H1 (cell line): ENCODE measurements around the gene COL8A2. TPM values are rescaled to one million over a fixed set of nuclear protein-coding genes. Genes with fewer than 3 reads are reported as not detected.

Experiments
- BACH1 ChIP-seq: IDR thresholded peaks from 2 replicates; pipeline ENCODE4 v1.6.1; 2012; ENCODE audit warnings: low read length, improper control_type of control experiment
- RAD21 ChIP-seq, 2 experiments: IDR thresholded peaks in 1 of 2; conservative IDR thresholded peaks in 1 of 2; 2 replicates each; pipeline ENCODE4 v1.6.1; 2011; ENCODE audit warnings: low read depth in 2 of 2, low read length in 2 of 2, improper control_type of control experiment in 1 of 2, inconsistent platforms in 1 of 2, mild to moderate bottlenecking in 1 of 2, moderate library complexity in 1 of 2
- SIN3A ChIP-seq, 2 experiments: IDR thresholded peaks in 1 of 2; conservative IDR thresholded peaks in 1 of 2; 2 replicates each; pipeline ENCODE4 v1.6.1; 2011 to 2012; ENCODE audit warnings: low read length in 2 of 2, improper control_type of control experiment in 1 of 2, low read depth in 1 of 2, mild to moderate bottlenecking in 1 of 2
- TEAD4 ChIP-seq: IDR thresholded peaks from 2 replicates; pipeline ENCODE4 v1.6.1; 2012; ENCODE audit warnings: low read depth, low read length, inconsistent platforms, mixed read lengths
- polyA plus RNA-seq, 7 experiments: library from polyadenylated mRNA; depleted of rRNA in 3 of 7; stranded (reverse) in 5 of 7; unstranded in 2 of 7; fragments of >200 nt in 5 of 7; fragments of 200-250 nt in 2 of 7; gene quantifications; 1 replicate in 5 of 7; 2 replicates in 1 of 7; 4 replicates in 1 of 7; pipeline versions ENCODE4 v1.2.1 to v1.2.3, GENCODE V29; 2011 to 2013; ENCODE audit warnings: missing spikeins in 2 of 7, mixed read lengths in 2 of 7
- total RNA-seq: library from RNA; stranded (reverse); fragmentation: NEBNext Ultra II Directional; extraction: Animal tissue kit (Norgen Biotek cat#: 25700); gene quantifications from 2 replicates; pipeline ENCODE4 v1.2.1, GENCODE V29; 2021
- TF ChIP-seq, protein P1 (sequence below): IDR thresholded peaks from 2 replicates; pipeline ENCODE4 v1.6.1; 2011; ENCODE audit warnings: low read length, improper control_type of control experiment

The COL8A2 gene
- total and polyA plus RNA-seq, 2 of the 8 experiments (the other 6 are each of a cell fraction or from before 2014, with no cell fraction given), result 2.1 to 2.8 TPM

DNA sequence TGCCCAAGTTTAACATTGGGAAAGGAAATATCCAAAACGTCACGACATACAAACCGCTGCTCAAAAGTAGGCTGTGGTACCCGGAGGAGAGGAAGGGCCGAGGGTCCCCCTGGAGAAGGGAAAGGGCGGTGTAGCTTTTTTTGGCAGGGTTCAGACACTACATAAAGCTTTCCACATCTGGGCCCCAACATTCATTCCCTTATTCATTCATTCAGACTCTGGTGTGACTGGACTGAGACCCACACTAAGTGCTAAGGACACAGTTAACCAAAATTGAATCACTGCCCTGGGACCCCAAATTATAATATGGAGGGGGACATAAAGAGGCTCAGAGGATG lies 10.3 kb upstream of the COL8A2 start (continued):
- TF ChIP-seq BACH1, result no peak
- TF ChIP-seq, protein P1, sequence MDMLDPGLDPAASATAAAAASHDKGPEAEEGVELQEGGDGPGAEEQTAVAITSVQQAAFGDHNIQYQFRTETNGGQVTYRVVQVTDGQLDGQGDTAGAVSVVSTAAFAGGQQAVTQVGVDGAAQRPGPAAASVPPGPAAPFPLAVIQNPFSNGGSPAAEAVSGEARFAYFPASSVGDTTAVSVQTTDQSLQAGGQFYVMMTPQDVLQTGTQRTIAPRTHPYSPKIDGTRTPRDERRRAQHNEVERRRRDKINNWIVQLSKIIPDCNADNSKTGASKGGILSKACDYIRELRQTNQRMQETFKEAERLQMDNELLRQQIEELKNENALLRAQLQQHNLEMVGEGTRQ, result no peak
- TF ChIP-seq SIN3A (conservative IDR thresholded peaks at IDR 0.05 in 1 of 2, IDR thresholded peaks at IDR 0.05 in 1 of 2; ENCODE audit: low read depth in 1 of 2, low read length in 2 of 2), result no peak
- TF ChIP-seq TEAD4, result no peak
- no peak for TF ChIP-seq RAD21 (IDR thresholded peaks at IDR 0.05 in 1 of 2, conservative IDR thresholded peaks at IDR 0.05 in 1 of 2; ENCODE audit: low read depth in 2 of 2, low read length in 2 of 2)
